DMS114 treated with DMSO at 0.1 percent for 48 hours (cell line): ENCODE results near the gene IGF1R.
A peak's percentile ranks its signal among the peaks of the same experiment; 100 is the strongest.

Experiments used
- DNase-seq: peaks from one replicate; lab custom pipeline; 2025; ENCODE audit not compliant: unreplicated experiment; lab: John Stamatoyannopoulos, UW

IGF1R gene

DNA sequence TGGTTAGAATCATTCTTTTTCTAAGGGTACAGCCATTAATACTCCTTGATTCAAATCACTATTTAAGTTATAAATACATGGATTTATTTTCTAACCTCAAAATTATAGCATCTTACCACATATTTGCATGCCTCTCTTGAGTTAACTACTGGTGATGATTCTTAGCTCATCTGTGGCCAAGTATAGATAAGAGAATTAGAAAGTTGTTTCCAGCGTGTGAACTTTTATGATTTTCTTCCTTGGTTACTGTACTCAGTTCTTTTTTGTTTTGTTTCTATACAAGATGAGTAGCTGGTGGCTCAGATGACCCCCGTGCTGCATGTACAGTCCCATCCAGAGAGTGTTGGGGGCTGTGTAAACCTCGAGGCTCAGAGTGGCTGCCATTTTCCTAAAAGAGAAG is 124.6 kb downstream of the IGF1R start:
- DNase-seq = no peak

DNA sequence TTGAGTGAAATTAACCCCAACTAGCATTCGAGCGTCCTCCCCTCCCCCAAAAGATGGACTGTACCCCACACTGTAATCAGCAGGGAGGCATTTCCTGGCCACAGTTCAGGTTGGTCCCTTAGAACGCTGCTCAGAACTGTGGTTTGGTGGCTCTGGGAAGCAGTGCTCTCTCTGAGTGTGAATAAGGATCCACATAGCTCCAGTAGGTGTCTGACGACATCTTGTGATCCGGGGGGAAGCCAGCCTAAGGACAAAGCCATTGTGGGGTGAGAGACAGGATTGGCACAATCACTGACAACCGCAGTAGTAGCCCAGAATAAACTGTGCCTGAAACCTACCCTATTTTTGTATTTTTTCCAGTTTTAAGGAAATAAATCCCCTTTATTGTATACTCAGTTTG is 125.3 kb downstream of the IGF1R start:
- DNase-seq = no peak

DNA sequence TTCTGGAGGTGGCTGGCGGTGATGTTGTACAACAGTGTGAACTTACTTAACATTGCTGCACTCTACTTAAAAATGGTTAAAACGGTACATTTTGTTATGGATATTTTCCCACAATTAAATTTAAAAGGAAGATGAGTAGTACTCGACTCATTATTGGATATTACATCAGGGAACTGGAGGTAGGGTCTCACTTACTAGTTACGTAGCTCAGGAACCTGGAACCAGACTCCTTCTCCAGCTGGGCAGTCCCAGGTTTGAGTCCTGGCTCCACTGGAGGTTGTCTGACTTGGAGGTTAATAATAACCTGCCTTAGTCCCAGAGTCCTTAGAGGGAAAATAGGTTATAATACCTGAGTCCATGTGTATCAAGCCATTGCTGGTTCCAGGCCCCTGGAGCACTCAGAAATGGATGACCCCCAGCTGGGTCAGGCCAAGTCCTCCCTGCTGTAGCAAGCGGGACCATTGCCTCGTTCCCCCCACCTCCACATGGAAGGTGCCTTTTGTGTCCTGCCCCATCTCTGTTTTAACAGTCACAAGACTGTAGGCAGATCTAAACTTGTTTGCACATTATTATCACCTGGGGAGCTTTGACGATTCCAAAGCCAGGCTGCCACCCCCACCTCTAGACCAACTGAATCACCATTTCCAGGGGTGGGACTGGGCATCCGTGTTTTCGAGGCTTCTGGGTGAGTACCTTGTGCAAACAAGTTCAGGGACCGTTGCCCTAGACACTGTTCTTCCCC is 126.6 kb downstream of the IGF1R start:
- no peak for DNase-seq

- DNase-seq = no peak
Measured at GRCh38 chr15:98775498-98776230, 127.3 kb downstream of the IGF1R start.

DNA sequence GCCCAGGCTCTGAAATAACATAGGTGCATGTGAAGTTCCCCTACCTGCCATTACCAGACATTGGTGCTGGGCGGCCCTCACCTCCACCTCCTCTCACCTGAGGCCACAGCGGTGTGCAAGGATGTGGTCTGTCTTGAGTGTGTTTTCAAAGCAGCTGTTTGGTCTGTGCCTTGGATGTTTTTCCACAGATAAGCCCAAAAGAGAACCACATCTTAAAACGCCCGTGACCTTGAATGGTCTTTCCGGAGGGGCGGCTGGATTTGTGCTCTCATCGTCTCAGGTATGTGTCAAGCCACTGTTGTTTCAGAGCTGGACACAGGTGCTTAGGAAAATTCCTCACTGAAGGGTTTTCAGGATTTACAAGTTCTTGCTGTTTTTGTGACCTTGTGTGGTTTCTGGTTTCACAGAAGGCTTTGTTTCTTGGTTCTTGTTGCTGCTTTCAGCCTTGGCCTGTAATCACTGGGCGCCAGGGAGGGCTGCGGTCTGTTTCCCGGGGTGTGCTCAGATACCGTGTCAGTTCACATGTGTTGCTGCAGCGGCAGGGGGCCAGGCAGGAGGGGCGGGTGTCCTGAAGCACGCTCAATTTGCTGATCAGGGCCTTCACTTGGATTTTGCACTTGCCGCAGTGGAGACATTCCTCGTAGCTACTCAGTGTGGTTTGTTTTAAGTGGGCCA is 128.4 kb downstream of the IGF1R start:
- DNase-seq = no peak

GRCh38 chr15:98777426-98777825 is 129.1 kb downstream of the IGF1R start:
- no peak for DNase-seq

DNA sequence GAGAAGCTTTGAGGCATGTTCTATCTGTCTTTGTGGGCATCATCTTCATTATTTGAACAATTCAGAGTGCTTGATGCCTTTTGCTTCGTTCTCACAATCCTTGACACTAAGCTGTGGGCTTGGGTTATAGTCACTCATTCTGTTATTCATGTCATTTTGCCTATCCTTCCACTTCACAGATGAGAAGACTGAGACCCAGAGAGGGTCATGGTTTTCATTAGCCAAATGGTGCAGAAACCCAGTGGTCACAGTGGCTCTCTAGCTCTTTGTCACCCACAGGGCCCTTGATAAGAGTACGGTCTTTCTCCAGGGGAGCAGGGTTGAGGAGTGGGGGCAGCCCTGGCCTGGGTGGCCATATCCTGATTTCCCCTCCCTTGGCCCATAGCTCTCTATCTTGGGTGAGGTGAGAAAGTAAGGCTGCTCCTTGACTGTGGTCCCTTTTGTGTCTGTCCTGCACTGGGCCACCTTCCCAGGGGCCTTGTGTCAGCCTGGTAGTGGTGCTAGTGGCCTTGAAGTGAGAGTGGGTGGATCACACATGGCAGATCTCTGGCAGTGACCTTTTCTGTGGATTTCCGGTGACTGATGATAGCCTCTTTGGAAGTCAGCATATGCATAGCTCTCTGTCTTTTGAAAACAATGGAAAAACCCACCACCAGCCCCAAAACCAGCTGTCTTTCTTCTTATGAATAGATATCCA is 130.1 kb downstream of the IGF1R start:
- no peak for DNase-seq

- no peak for DNase-seq
Measured at GRCh38 chr15:98778960-98779359, 130.6 kb downstream of the IGF1R start.

GRCh38 chr15:98779463-98780071 is 131.2 kb downstream of the IGF1R start:
- DNase-seq = peak; percentile 46

GRCh38 chr15:98781838-98782237 is 133.5 kb downstream of the IGF1R start:
- no peak for DNase-seq

DNA sequence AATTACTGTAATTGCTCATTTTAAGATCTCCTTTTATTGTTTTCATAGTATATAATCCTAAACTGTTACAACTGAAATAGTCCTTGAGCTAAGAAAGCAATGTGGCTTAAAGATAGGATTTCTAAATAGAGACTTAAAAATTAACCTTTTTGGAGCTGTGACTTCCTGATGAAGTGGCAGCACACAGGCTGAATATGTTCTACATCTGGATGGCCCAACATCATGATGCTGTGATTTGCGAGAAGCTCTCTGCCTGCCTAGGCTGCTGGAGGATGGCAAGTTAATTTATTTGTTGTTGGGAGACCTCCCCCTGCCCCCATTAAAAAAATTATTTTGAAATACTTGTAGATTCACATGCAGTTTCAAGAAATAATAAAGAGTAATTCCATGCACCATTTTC is 134.5 kb downstream of the IGF1R start:
- DNase-seq = no peak

- no peak for DNase-seq
Measured at GRCh38 chr15:98785431-98785806, 137.1 kb downstream of the IGF1R start.

DNA sequence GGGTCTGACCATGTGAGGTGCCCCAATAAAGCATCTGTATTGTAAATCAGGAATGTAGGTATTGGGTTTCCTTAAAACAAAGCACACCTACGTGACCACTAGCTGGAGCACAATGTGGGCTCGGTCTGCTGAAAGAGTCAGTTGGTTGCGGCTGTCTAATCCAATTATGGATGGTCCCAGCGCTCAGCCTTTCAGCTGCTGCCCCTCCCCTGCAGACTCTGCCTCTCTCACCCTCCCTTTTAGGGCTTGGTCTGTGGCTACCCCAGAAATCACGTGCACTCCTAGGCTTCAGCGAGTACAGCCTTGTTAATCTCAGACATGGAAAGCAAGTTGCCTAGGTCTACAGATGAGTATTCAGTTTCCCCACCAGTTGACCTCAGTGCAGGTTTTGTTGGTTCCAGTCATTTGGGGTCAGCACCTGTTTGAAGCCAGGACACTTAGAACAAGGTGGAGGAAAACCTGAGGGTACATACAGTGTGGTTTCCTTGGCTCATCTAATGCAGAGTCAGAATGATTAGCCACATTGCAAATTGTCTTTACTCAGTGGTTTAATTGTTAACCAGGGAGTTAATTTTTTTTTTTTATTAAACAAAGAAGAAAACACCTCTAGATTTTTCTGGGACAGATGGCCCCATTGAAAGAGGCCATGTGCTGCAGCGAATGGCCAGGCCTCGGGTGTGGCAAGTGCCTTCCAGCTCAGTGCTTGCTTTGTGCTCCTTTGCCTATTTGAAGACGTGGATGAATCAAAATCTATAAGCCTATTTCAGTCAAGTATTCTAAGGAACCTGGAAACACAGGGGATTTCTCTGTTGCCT is 137.7 kb downstream of the IGF1R start:
- no peak for DNase-seq

DNA sequence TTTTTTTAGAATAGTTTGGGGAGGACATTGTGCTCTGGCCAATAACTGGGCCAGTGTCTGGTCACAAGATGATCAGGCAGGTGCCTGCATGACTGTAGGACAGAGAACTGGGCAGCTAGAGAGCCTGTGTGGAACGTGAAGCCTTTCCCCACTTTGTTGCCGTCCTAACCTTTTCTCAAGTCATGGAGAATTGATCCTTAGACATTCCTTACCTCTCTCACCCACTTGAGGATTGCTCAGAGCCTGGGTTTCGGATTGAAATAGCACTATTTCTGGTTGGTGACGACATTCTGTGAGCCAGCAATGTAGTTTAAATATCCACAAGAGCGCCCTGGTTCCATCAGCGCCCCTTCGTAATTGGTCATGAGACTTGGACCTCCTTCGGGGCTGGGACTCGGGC is 138.4 kb downstream of the IGF1R start:
- no peak for DNase-seq

DNA sequence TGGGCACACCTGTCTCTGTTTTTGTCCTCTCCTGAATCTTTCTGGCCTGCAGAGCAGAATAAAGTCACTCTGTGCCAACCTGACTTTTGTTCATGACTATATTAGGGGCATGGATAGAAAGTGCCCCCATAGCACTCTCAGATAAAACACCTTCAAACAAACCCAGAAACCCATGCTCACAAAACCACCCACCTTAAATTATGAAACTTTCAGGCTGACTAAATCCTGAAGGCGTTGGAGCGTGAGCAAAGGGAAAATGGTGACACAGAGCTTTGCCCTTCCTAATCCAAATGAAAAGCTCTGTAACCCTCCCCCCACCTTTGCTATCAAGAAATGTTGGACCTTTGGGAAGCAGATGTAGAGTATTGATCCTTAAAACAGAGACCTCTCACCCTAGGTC is 138.9 kb downstream of the IGF1R start:
- DNase-seq = no peak

DNA sequence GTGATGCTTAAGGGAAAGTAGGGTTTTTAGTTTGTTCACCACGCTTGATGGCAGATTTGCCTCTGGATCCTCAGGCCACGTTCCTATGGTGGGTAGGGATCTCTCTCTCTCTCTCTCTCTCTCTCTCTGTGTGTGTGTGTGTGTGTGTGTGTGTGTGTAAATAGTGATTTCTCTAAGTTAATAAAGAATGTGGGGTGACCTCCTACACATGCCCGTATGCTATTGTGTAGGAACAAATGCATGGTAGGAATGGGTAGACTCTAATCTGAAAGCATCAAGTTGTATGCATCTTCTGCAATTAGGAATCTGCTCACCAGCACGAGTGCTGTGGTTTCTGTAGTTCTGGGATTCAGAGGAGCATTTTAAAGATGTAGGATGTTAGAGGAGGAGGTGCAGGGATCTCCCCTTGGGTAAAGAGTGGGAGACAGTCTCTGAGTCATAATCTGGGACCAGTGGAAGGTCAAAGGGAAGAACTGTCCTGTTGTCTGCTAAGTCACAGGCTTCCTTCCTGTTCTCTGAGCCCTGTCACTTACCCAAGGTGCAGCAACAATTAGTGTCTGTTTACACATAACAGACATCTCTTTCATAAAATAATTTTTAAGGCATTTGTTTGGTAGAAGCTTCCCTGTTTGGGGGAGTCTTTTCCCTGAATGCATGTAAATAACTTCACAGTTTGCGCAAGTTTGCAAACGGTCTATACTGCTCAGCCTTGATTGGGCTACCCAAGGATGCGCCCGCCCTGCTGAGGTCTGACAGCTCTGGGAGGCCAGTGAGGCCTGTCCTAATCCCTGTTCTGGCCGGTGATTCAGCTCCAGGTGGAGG is 139.8 kb downstream of the IGF1R start:
- DNase-seq = no peak

DNA sequence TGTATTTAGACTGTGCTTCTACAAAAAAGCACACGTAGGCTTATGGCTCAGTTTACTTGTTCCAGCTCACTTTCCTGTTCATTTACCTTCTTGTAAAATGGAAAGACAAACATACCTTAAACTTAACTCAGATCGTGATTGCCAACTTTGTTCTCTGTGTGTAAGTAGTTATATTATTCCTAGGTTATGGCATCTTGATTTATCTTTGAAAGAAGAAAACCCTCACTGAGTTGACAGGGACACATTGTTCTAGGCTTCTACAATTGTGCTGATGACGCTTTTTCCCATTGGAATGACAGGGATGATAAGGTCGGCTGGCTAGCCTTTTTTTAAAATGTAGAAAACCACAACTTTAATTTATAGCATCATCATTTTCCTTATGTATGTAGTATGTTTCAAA is 140.7 kb downstream of the IGF1R start:
- DNase-seq = no peak

- DNase-seq = no peak
Measured at GRCh38 chr15:98790270-98790669, 141.9 kb downstream of the IGF1R start.

GRCh38 chr15:98791046-98791701 is 142.8 kb downstream of the IGF1R start:
- DNase-seq = no peak
